ENCODE data around the gene TRDMT1. TPM values are rescaled to one million over a fixed set of nuclear protein-coding genes. Genes with fewer than 3 reads are reported as not detected.

Gene TRDMT1
- total RNA-seq, 8 experiments from 2014 or later = 3.5 to 15.7 (median 10.0) TPM

Other genes starting within 250 kb of the TRDMT1 start
- 10 to 100 TPM in 1 of 8 experiments, 1 to 10 TPM in 5, under 1 TPM in 2; 0.58 to 23.2 (median 1.4) TPM for gene CUBN, start 71.9 kb downstream of the TRDMT1 start, total RNA-seq
- gene VIM, start 26.6 kb upstream of the TRDMT1 start, total RNA-seq = 1,000 to 10,000 TPM in 4 of 8 experiments, 100 to 1,000 TPM in 4; 509 to 5,662 (median 997) TPM

Measured in motor neuron (in vitro differentiated cells).